T-helper 17 cell (primary cell): ENCODE measurements around the gene EPHB2. TPM values are rescaled to one million over a fixed set of nuclear protein-coding genes. Genes with fewer than 3 reads are reported as not detected.

ENCODE experiments used
- ATAC-seq: fragments of 150-1000 bp; cut with Tn5 transposase; 2 replicates; pipeline ENCODE4 v1.10.0; 2021; ENCODE audit warnings: mild to moderate bottlenecking, moderate library complexity
- DNase-seq, 3 donors: peaks; one replicate each; pipeline versions ENCODE4 v3.0.0 to v3.0.0-alpha.2; 2020 to 2021
- H3K9me3 ChIP-seq: one replicate; pipeline ENCODE4 v1.7.0; 2013; ENCODE audit warnings: low read length, mild to moderate bottlenecking; ENCODE audit not compliant: control insufficient read depth, poor library complexity, severe bottlenecking
- H3K27ac Mint-ChIP-seq: one replicate; pipeline ENCODE4 v1.8.0; 2022; ENCODE audit warnings: mild to moderate bottlenecking, moderate library complexity, mixed read lengths
- H3K27me3 Mint-ChIP-seq: one replicate; pipeline ENCODE4 v1.8.0; 2022; ENCODE audit warnings: mixed read lengths
- H3K36me3 Mint-ChIP-seq: one replicate; pipeline ENCODE4 v1.8.0; 2022; ENCODE audit warnings: low read depth, mixed read lengths
- H3K4me1 Mint-ChIP-seq: one replicate; pipeline ENCODE4 v1.8.0; 2022; ENCODE audit warnings: mild to moderate bottlenecking, mixed read lengths
- H3K4me3 Mint-ChIP-seq: one replicate; pipeline ENCODE4 v1.8.0; 2022; ENCODE audit warnings: mild to moderate bottlenecking, moderate library complexity, mixed read lengths
- total RNA-seq, 4 donors: library from RNA in 2 of 4; stranded (reverse) in 2 of 4; gene quantifications; one replicate each; pipeline ENCODE4 v1.2.3 and lab custom pipeline; 2022 to 2026

EPHB2 gene
- total RNA-seq, 2 donors from 2014 or later, result 0.15 TPM; not detected in 1

DNA sequence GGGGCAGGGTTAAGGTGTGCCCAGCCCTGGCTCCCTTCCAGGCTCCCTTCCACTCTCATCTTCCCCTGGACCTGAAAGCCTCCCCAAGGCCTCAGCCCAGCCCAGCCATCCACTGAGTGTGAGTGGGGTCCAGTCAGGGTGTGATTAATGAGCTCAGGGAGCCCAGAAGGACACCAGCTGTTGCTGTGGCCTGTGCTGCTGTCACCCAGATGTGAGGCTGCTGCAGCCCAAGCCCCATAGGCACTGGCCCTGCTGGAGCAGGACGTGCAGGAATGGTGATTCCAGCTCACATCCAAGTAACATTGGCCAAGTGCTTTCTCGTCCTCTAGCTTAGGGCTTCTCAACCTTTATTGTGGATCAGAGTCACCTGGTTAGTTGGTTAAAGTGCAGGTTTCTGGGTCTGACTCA lies 77.6 kb downstream of the EPHB2 start:
- DNase-seq, result no peak
- Mint-ChIP-seq H3K27ac (no peak overlapping the region), H3K4me3 (no peak overlapping the region), H3K27me3 (peaks cover 27% of the 10 kb centered on the region), H3K36me3 (no peaks in the 10 kb centered on the region), H3K4me1 (peaks cover 2% of the 10 kb centered on the region)
- no peak for ATAC-seq
- no peaks in the 10 kb centered on the region for H3K9me3 ChIP-seq

GRCh38 chr1:22789356-22789994 lies 78.8 kb downstream of the EPHB2 start:
- Mint-ChIP-seq H3K36me3 (no peaks in the 10 kb centered on the region), H3K27ac (peak overlapping the region; percentile 43)
- ATAC-seq, result no peak

GRCh38 chr1:22790232-22791008 lies 79.8 kb downstream of the EPHB2 start:
- no peak for DNase-seq
- peaks cover 30% of the 10 kb centered on the region for H3K27me3 Mint-ChIP-seq
- no peaks in the 10 kb centered on the region for H3K36me3 Mint-ChIP-seq
- peak overlapping the region; percentile 43 for H3K27ac Mint-ChIP-seq
- H3K4me1 Mint-ChIP-seq, result peaks cover 2% of the 10 kb centered on the region
- H3K9me3 ChIP-seq, result no peaks in the 10 kb centered on the region
- no peak for ATAC-seq
- no peak overlapping the region for H3K4me3 Mint-ChIP-seq

More at GRCh38 chr1:22789356-22789994, 78.8 kb downstream of the EPHB2 start:
- no peak for DNase-seq
- H3K4me3 Mint-ChIP-seq, result no peak overlapping the region
- H3K4me1 Mint-ChIP-seq, result peaks cover 2% of the 10 kb centered on the region
- no peaks in the 10 kb centered on the region for H3K9me3 ChIP-seq
- H3K27me3 Mint-ChIP-seq, result peaks cover 30% of the 10 kb centered on the region

DNA sequence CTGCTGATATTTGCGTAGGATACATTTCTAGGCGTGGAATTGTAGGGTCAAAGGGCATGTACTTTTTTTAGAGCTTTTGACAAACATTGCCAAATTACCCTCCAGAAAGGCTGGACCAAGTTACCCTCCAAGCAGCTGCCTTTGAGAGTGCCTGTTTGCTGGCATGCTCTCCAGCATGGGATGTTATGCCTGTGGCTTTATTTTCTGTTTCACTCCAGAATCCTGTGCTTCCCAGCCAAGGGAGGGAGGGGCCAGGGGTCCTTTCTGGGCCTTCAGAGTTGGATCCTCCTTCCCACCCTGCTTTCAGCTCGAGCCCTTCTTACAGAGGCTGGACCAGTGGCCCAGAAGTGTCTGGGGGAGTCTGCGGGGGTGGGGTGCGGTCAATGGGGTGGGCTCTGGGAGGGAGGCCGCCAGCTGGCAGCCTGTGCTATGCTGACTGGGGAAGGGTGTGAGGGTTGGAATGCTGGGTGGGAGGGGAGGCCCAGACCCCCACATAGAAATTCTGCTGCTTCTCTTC lies 81.2 kb downstream of the EPHB2 start:
- peaks cover 28% of the 10 kb centered on the region for H3K27me3 Mint-ChIP-seq

GRCh38 chr1:22792396-22793160 lies 81.9 kb downstream of the EPHB2 start:
- Mint-ChIP-seq H3K4me3 (no peak overlapping the region), H3K36me3 (no peaks in the 10 kb centered on the region), H3K27ac (no peak overlapping the region), H3K4me1 (peaks cover 4% of the 10 kb centered on the region), H3K27me3 (peaks cover 25% of the 10 kb centered on the region)
- ATAC-seq, result no peak
- DNase-seq, result no peak
- no peaks in the 10 kb centered on the region for H3K9me3 ChIP-seq

More for the DNA sequence above, 81.2 kb downstream of the EPHB2 start:
- Mint-ChIP-seq H3K36me3 (no peaks in the 10 kb centered on the region), H3K4me3 (no peak overlapping the region), H3K27ac (no peak overlapping the region), H3K4me1 (peaks cover 2% of the 10 kb centered on the region)
- ATAC-seq (no peak), DNase-seq (no peak)
- H3K9me3 ChIP-seq, result no peaks in the 10 kb centered on the region

DNA sequence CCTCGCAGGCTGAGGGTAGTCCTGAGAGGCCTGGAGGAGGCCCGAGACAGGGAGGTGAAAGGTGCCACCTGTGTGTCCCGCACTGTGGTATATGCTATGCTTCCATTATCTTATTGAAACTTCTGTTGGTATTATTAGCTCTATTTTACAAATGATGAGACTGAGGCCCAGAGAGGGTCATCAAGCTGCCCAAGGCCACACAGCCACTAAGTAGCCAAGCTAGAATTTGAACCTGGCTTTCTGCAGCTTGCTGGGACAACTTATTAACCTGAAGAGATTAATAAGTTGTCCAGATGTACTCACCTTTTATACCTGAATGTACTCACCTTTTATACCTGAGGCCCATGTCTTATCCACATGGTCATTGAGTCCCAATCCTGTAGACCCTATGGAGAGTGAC lies 83.0 kb downstream of the EPHB2 start:
- H3K9me3 ChIP-seq, result no peaks in the 10 kb centered on the region
- no peak for DNase-seq
- H3K27me3 Mint-ChIP-seq, result peaks cover 35% of the 10 kb centered on the region
- no peak overlapping the region for H3K27ac Mint-ChIP-seq
- ATAC-seq, result no peak
- no peaks in the 10 kb centered on the region for H3K36me3 Mint-ChIP-seq
- H3K4me1 Mint-ChIP-seq, result peaks cover 6% of the 10 kb centered on the region
- no peak overlapping the region for H3K4me3 Mint-ChIP-seq

DNA sequence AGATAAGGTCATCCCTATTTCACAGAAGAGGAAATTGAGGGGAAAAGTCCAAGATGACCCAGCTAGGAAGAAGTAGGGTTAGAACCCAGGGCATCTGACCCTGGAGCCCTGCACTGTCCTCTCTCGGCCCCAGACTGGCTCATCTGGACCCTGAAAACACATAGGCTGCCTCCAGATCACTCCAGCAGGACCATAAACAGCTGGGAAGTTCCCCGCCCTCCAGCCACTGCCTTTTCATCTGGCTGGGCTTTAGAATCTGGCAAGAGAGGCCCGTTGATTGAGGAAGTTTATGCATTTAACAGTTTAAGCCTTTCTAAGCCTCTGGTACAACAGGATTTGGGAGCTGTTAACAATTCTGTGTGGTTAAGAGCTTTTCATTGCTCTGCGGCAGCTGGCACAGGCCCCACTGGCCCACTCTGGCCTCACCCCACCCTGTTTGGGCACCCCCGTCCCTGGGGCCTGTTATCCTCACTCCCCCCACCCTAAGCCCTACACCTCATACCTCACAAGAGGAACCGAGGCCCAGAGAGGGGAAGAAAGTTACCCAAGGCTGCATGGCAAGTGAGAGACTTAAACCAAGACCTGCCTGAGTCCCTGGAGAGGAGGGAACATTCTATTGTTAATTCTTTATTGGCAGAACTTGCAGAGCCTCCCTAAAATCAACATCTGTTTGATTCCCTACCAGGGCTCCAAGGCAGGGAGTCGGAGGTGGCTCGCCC lies 84.2 kb downstream of the EPHB2 start:
- ATAC-seq (no peak), DNase-seq (no peak)
- Mint-ChIP-seq H3K27me3 (peaks cover 29% of the 10 kb centered on the region), H3K36me3 (no peaks in the 10 kb centered on the region), H3K4me3 (no peak overlapping the region), H3K4me1 (peaks cover 6% of the 10 kb centered on the region), H3K27ac (no peak overlapping the region)
- no peaks in the 10 kb centered on the region for H3K9me3 ChIP-seq

GRCh38 chr1:22795366-22795714 lies 84.7 kb downstream of the EPHB2 start:
- H3K36me3 Mint-ChIP-seq, result no peaks in the 10 kb centered on the region
- H3K27ac Mint-ChIP-seq, result no peak overlapping the region
- DNase-seq (no peak), ATAC-seq (no peak)
- peaks cover 6% of the 10 kb centered on the region for H3K4me1 Mint-ChIP-seq
- no peak overlapping the region for H3K4me3 Mint-ChIP-seq
- no peaks in the 10 kb centered on the region for H3K9me3 ChIP-seq
- H3K27me3 Mint-ChIP-seq, result peaks cover 31% of the 10 kb centered on the region

GRCh38 chr1:22796642-22797041 lies 86.0 kb downstream of the EPHB2 start:
- DNase-seq (no peak), ATAC-seq (no peak)
- no peak overlapping the region for H3K4me3 Mint-ChIP-seq
- no peaks in the 10 kb centered on the region for H3K9me3 ChIP-seq
- H3K27ac Mint-ChIP-seq, result no peak overlapping the region
- H3K4me1 Mint-ChIP-seq, result peaks cover 6% of the 10 kb centered on the region
- H3K27me3 Mint-ChIP-seq, result peaks cover 39% of the 10 kb centered on the region
- no peaks in the 10 kb centered on the region for H3K36me3 Mint-ChIP-seq

DNA sequence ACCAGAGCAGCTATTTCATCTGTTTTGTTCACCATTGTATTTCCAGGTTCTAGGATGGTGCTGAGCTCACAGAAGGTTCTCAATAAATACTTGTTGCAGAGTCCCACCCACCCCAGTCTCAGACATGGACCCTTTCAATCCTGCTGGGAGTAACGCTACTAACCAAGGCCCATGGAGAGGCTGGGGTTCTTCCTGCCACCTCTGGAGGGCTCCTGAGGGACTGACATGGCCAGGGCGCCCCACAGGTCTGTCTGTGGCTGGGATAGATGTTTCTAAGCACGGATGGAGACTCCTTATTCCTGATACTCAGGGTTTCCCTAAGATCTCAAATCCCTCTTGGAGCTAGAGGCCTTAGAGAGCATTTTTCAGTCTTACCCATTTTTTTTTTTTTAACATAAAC lies 87.4 kb downstream of the EPHB2 start:
- Mint-ChIP-seq H3K4me3 (no peak overlapping the region), H3K36me3 (no peaks in the 10 kb centered on the region), H3K27me3 (peaks cover 42% of the 10 kb centered on the region)

GRCh38 chr1:22799971-22800370 lies 89.3 kb downstream of the EPHB2 start:
- H3K27ac Mint-ChIP-seq, result no peak overlapping the region
- DNase-seq, result no peak
- H3K36me3 Mint-ChIP-seq, result no peaks in the 10 kb centered on the region
- H3K4me1 Mint-ChIP-seq, result peaks cover 4% of the 10 kb centered on the region
- no peak for ATAC-seq
- H3K4me3 Mint-ChIP-seq, result no peak overlapping the region
- no peaks in the 10 kb centered on the region for H3K9me3 ChIP-seq
- H3K27me3 Mint-ChIP-seq, result peaks cover 43% of the 10 kb centered on the region

More for the DNA sequence above, 87.4 kb downstream of the EPHB2 start:
- no peak overlapping the region for H3K27ac Mint-ChIP-seq
- no peak for ATAC-seq
- DNase-seq, result no peak
- no peaks in the 10 kb centered on the region for H3K9me3 ChIP-seq
- H3K4me1 Mint-ChIP-seq, result peaks cover 4% of the 10 kb centered on the region

DNA sequence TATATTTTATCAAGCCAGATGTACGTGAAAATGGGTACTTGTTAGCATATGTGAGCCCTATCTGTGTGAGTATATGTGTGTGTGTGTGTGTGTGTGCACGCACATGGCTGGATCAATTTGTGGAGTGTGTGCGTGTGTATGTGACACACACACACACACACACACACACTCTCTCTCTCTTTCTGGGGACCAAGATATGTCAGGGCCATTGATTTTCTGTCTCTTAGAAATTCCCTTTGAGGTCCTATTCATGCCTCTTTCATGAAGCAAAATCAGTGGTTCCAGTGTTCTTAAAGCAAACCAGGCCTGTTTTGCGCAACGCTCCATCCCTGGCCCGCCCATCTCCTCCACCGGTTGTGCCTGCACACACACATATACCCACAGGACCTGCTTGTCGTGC lies 90.0 kb downstream of the EPHB2 start:
- no peak overlapping the region for H3K27ac Mint-ChIP-seq
- no peak overlapping the region for H3K4me3 Mint-ChIP-seq
- H3K27me3 Mint-ChIP-seq, result peaks cover 49% of the 10 kb centered on the region
- DNase-seq, result no peak
- H3K9me3 ChIP-seq, result no peaks in the 10 kb centered on the region
- ATAC-seq, result no peak
- H3K4me1 Mint-ChIP-seq, result peaks cover 4% of the 10 kb centered on the region
- H3K36me3 Mint-ChIP-seq, result no peaks in the 10 kb centered on the region

GRCh38 chr1:22801347-22801746 lies 90.7 kb downstream of the EPHB2 start:
- Mint-ChIP-seq H3K4me3 (no peak overlapping the region), H3K27ac (no peak overlapping the region), H3K36me3 (no peaks in the 10 kb centered on the region), H3K27me3 (peaks cover 52% of the 10 kb centered on the region), H3K4me1 (peaks cover 4% of the 10 kb centered on the region)
- H3K9me3 ChIP-seq, result no peaks in the 10 kb centered on the region
- ATAC-seq, result no peak
- no peak for DNase-seq
